Measurements from ENCODE around the gene CNTN6. TPM values are rescaled to one million over a fixed set of nuclear protein-coding genes. Genes with fewer than 3 reads are reported as not detected.

CNTN6 gene
- total and polyA plus RNA-seq, 2 of the 4 experiments (the other 2 are of a cell fraction), result not detected

GRCh38 chr3:1269808-1270207, 177.0 kb downstream of the CNTN6 start:
- ATAC-seq (ENCODE audit: low read depth), result no peak
- Histone ChIP-seq H2BK5ac (ENCODE audit: low read depth, low read length, poor library complexity, severe bottlenecking) (no peak overlapping the region), H3K4me2 (ENCODE audit: low read depth, low read length) (no peak overlapping the region), H3K79me1 (ENCODE audit: low read depth in 1 of 2, low read length in 2 of 2) (no peaks in the 10 kb centered on the region), H2BK15ac (ENCODE audit: low read depth, low read length) (no peak overlapping the region), H3K14ac (replicated peaks; ENCODE audit: low read depth, low read length) (no peak overlapping the region), H3K9ac (ENCODE audit: low read depth, low read length) (no peak overlapping the region), H3K4me1 (ENCODE audit: control insufficient read depth, insufficient read depth, low read length) (no peaks in the 10 kb centered on the region), H3K4ac (ENCODE audit: low read depth, low read length) (no peak overlapping the region), H2AFZ (replicated peaks; ENCODE audit: low read length, poor library complexity) (no peak overlapping the region), H2AK9ac (replicated peaks; ENCODE audit: low read depth, low read length, poor library complexity) (no peak overlapping the region), H3K18ac (ENCODE audit: low read depth, low read length) (no peak overlapping the region), H3K9me3 (ENCODE audit: control insufficient read depth, insufficient read depth, low read length) (peaks cover 7% of the 10 kb centered on the region; the same call in 1 of the 2 replicates), H4K20me1 (ENCODE audit: insufficient read depth, low read length) (no peaks in the 10 kb centered on the region), H3K23ac (ENCODE audit: low read depth, low read length) (no peak overlapping the region), H2BK20ac (ENCODE audit: low read depth, low read length) (no peak overlapping the region), H3K27ac (ENCODE audit: insufficient read depth, low read length) (no peak overlapping the region), H3K27me3 (ENCODE audit: control insufficient read depth, insufficient read depth, low read length) (no peaks in the 10 kb centered on the region), H4K5ac (ENCODE audit: low read depth, low read length) (no peak overlapping the region), H3K56ac (ENCODE audit: extremely low read depth, insufficient read depth, low read length) (no peak overlapping the region), H2AK5ac (ENCODE audit: low read depth, low read length) (no peak overlapping the region), H3K4me3 (ENCODE audit: insufficient read depth, low read depth, low read length) (no peak overlapping the region), H4K91ac (ENCODE audit: insufficient read depth, low read depth, low read length) (no peak overlapping the region), H2BK120ac (ENCODE audit: low read depth, low read length) (no peak overlapping the region), H3K36me3 (ENCODE audit: control insufficient read depth, insufficient read depth, low read length) (no peaks in the 10 kb centered on the region), H3K9me1 (ENCODE audit: insufficient read depth, low read length) (no peaks in the 10 kb centered on the region), H4K8ac (ENCODE audit: low read depth in 2 of 2, low read length in 2 of 2) (no peak overlapping the region)
- intact Hi-C loops (cut with micrococcal nuclease) (no loop called here), in situ Hi-C loops (cut with MboI; ENCODE audit: low sequenced_read_pairs) (no loop called here), dilution Hi-C loops (cut with HindIII; ENCODE audit: low sequenced_read_pairs, unreplicated experiment) (no loop called here)
- no TSS peak for BruUV-seq (replicated peaks)
- no peak for DNase-seq
- CTCF ChIA-PET, result no interaction called here
- TF ChIP-seq ELK1 (IDR thresholded peaks at IDR 0.05; ENCODE audit: borderline replicate concordance, low read depth, low read length), result no peak
- no peak for TF ChIP-seq SMC3 (IDR thresholded peaks at IDR 0.05; ENCODE audit: low read depth, low read length)
- TF ChIP-seq CEBPB (IDR thresholded peaks at IDR 0.05; ENCODE audit: low read depth, low read length), result no peak
- TF ChIP-seq CTCF (conservative IDR thresholded peaks at IDR 0.05; ENCODE audit: low read depth, low read length), result no peak
- TF ChIP-seq FOS (IDR thresholded peaks at IDR 0.05; ENCODE audit: low read depth, low read length), result no peak
- no peak for TF ChIP-seq POLR2A (IDR thresholded peaks at IDR 0.05; ENCODE audit: low read depth, low read length)
- TF ChIP-seq RFX5 (IDR thresholded peaks at IDR 0.05; ENCODE audit: low read depth, low read length), result no peak
- TF ChIP-seq MAFK (IDR thresholded peaks at IDR 0.05; ENCODE audit: low read depth, low read length), result no peak
- POLR2A ChIA-PET (ENCODE audit: unreplicated experiment), result no interaction called here
- 100% methylated on average over 2 of the region's 5 CpGs; no CpG with 5 or more reads in 1 of the 2 experiments for WGBS, 2 experiments (ENCODE audit: extremely low coverage in 2 of 2, insufficient read length in 1 of 2)
